GM08714 (cell line): ENCODE measurements around the gene ASPSCR1.
A peak's percentile ranks its signal among the peaks of the same experiment; 100 is the strongest.

ENCODE experiments used
- H3K4me3 ChIP-seq: fragments of 200-500 bp; sonication (Bioruptor generic); 2 replicates; pipeline ENCODE4 v1.5.1; 2014; ENCODE audit warnings: mild to moderate bottlenecking, low read length, inconsistent platforms
- ZNF274 ChIP-seq: IDR thresholded peaks from 2 replicates; pipeline ENCODE4 v1.6.1; 2012; ENCODE audit warnings: mild to moderate bottlenecking, low read depth, low read length

The ASPSCR1 gene

DNA sequence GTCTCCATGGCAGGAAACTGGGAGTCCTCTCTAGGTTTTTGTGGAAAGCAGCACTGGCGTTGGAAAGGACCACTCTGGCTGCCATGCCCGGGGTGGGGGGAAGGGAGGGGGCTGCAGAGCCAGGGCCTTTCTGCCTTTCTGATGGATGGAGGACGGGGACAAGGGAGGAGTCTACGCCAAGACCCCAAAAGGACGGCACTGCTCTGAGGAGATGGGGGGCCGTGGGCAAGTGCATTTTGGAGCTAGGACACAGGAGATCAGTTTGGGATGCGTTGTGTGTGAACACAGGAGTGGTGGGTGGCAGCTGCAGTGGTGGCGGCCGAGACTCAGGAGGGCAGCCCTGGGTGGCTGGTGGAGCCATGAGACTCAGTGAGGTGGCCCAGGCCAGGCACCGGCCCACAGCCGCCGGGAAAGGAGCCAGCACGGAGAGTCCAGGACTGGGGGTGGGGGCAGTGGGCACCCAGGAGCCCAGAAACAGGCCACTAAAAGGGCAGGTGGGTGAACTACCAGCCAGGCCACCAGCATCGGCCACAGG, 43.2 kb downstream of the ASPSCR1 start:
- no peak for TF ChIP-seq ZNF274

DNA sequence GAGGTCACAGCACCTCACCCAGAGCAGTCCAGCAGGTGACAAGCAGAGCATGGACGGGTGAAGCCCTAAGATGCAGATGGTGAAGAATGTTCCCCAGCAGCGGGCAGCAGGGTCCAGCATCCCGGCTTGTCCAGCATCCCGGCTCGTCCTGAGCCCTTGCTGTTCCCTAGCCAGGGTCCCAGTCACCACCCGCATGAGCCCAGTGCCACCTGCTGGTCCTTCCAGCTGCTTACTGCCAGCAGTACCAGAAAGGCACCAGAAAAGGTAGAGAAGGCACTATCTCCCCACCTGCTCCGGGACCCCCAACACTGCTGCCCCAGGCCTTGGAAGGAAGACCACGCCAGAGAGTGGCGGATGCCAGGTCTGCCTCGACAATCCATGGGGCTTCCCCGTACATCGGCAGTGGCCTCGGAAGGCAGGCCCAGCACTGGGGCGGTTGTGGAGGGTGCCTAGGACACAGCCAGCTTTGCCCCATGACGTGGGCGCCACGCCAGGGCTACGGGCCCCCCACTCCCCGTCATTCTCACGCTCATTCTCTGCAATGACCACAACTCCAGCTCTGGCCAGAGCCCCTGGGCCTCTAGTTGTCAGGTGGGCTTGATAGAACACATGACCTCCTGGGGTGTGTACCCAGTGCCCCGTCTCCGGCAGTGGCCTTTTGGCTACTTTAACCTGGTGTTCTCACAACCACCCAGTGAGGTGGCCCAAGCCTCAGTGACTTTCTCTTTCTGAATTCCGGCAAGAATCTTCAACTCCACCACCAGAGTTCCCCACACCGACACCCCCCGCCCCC, 43.9 kb downstream of the ASPSCR1 start:
- TF ChIP-seq ZNF274 = no peak
- peak overlapping the region; percentile 75; the same call in 1 of the 2 replicates for H3K4me3 ChIP-seq

More for the DNA sequence above, 43.2 kb downstream of the ASPSCR1 start:
- no peak overlapping the region for H3K4me3 ChIP-seq

DNA sequence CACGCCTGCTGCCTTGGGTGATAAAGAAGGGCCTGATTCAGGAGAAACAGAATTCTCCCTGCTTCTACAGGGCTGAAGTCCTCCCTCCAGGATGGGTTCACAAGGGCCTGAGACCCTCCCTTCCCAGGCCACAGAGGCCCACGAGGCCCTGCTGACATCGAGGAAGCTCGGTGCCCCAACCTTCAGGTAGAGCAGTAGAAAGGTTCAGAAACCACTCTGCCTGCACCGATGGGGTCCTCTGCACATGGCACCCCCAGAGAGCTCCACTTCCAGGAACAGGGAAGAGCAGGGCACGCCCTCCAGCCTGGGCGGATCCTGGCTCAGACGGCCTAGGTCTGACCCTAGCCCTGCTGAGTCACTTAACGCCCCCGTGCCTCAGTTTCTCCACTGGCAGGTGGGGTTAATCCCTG, 44.5 kb downstream of the ASPSCR1 start:
- peak overlapping the region; percentile 75 for H3K4me3 ChIP-seq
- no peak for TF ChIP-seq ZNF274

DNA sequence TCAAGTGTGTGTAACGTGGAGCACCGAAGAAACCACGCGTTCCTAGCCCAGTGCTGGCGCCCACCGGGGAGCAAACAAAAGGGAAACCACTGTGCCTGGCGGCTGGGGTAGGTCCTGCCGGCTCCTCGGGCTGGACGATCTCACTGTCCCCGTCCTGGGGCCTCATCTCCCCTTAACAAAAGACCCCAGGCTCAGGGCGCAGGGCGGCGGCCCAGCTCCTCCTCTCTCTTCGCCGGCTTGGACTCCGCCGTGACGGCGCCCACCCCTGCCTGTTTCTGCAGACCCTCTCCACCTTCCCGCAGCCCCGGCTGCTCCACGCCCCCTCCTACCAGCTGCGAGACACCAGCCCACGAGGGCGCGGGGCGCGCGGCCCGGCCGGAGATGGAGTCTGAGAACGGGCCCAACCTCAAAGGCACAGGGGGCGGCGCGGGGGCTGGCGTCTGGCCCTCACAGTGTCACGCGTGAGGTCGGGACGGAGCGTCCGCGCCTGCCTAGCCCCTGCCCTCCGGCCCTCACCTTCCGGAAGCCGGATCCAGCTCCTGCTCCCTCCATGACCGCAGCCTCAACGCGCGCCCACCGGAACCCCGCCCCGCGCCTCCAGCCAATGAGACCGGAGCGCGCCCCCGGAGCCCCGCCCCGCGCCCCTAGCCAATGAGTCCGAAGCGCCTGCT, 45.0 kb downstream of the ASPSCR1 start, which contains the start of gene CENPX:
Gene CENPX (minus strand): TSS at position 569 of the 671 bp plus-strand sequence. CDS start 17 bp downstream, at position 552.
- no peak for TF ChIP-seq ZNF274
- peak within 1 kb of the TSS; percentile 78 for H3K4me3 ChIP-seq

DNA sequence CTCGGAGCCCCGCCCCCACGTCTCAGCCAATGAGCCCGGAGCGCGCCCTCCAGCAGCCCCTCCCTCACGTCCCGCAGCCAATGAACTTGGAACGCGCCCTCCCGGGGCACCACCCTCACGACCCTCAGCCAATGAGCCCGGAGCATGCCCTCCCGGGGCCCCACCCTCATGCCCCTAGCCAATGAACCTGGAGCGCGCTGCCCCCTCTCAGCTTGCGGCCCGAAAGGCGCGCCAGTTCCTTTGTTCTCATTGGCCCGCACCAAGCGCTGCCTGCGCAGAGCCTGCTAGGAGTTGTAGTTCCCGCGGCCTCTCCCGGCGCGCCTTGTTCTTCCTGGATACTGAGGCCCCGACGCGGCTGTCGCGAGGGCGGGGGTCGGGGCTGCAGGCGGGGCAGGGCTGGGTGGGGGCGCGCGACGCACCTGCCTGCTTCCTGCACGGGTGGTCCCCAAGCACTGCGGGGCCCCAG, 45.6 kb downstream of the ASPSCR1 start, which contains the start of gene LRRC45:
Gene LRRC45 (plus strand): TSS at position 325 of the 466 bp plus-strand sequence. CDS start 339 bp downstream, outside the sequence.
- H3K4me3 ChIP-seq = peak within 1 kb of the TSS; percentile 78
- TF ChIP-seq ZNF274 = no peak

GRCh38 chr17:82023447-82024241, 46.2 kb downstream of the ASPSCR1 start:
- no peak for TF ChIP-seq ZNF274
- H3K4me3 ChIP-seq = peak overlapping the region; percentile 78

- no peak overlapping the region for H3K4me3 ChIP-seq
- TF ChIP-seq ZNF274 = no peak
These were observed 47.4 kb downstream of the ASPSCR1 start for GRCh38 chr17:82024859-82025258.

DNA sequence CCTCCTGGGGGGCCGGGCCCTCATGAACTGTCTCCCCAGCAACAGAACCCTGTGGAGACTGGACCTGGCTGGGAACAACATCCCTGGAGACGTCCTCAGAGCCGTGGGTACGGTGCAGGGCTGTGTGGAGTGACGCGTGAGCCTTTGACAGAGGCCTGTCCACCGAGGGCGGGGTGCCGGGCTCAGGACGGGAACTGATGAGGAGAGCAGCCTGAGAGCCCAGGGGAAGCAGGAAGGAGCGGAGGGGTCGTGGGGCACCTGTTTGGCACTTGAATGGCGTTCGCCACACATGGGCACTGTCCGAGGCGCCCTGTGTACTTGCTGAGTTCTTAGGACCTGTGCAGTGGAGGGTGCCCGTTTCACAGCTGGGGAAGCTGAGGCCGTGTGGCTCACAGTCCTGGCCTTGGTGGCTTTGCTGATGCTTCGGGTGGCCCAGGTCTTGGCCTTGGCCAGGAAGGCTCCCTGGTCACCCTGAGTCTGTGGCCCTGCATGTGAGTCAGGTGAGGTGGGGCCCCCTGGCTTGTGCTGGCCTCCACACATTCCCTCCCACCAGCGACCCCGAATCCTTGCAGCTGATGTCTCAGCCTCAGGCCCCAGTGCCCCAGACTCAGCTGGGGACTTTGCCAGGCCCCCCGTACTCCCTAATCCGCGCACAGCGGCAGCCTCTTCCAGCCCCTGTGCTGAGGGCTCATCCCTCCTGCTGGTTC, 48.1 kb downstream of the ASPSCR1 start:
- TF ChIP-seq ZNF274 = no peak
- no peak overlapping the region for H3K4me3 ChIP-seq

DNA sequence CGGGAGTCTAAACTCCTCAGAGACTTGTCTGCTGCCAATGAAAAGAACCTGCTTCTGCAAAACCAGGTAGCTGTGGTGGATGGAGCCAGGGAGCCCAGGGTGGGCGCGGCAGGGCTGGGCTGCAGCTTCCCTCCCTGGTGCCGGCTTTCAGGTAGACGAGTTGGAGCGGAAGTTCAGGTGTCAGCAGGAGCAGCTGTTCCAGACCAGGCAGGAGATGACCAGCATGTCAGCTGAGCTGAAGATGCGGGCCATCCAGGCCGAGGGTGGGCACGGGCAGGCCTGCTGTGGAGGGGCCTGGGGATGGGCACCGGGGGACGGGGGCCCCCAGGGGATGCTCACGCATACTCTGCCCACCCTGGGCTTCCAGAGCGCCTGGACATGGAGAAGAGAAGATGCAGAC, 50.8 kb downstream of the ASPSCR1 start:
- TF ChIP-seq ZNF274 = no peak
- H3K4me3 ChIP-seq = no peak overlapping the region

GRCh38 chr17:82028966-82029365, 51.5 kb downstream of the ASPSCR1 start:
- H3K4me3 ChIP-seq = no peak overlapping the region
- no peak for TF ChIP-seq ZNF274

GRCh38 chr17:82029391-82029790, 52.0 kb downstream of the ASPSCR1 start:
- no peak for TF ChIP-seq ZNF274
- no peak overlapping the region for H3K4me3 ChIP-seq

DNA sequence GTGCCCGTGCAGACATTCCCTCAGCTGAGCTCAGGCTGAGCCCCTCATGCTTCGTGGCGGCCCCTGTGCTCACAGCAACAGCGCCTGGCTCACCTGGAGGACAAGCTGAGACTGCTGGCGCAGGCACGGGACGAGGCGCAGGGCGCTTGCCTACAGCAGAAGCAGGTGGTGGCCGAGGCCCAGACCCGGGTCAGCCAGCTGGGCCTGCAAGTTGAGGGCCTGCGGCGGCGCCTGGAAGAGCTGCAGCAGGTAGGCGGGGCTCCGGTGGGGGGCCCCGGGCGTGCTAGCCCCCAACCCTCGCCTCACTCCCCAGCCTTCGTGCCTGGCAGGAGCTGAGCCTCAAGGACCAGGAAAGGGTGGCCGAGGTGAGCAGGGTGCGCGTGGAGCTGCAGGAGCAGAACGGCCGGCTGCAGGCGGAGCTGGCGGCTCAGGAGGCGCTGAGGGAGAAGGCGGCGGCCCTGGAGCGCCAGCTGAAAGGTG, 52.6 kb downstream of the ASPSCR1 start:
- TF ChIP-seq ZNF274 = no peak
- H3K4me3 ChIP-seq = no peak overlapping the region

DNA sequence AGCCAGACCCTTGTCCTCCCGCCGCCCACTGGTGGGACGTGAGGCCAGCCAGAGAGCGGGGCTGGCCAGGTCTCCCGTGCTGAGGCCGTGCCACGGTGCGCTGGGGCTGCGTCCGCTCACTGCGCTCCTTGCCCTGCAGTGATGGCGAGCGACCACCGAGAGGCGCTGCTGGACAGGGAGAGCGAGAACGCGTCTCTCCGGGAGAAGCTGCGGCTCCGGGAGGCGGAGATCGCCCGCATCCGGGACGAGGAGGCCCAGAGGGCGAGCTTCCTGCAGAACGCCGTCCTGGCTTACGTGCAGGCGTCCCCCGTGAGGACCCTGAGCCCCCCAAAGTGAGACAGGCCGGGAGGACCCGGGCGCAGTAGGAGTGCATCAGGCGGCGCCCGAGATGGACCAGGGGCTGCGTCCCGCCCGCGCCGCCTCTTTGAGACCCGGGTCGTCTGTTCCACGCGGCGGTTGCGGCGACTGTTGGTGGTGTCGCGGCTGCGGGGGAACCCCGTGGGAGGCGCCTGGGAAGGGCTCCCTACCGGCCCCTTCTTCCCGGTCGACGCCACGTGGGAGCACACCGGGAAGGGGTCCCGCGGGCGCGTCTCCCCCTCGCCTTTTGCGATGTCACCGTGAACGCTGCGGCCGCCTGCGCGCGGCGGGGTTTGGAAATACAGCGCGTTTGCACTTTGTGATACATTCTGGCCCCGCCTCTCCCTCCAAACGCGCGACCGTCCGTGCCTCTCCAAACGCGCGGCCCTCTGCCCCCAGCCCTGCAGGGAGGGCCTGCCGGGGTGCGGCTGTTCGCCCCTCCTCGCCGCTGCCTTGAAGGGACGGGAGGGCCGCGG, 53.3 kb downstream of the ASPSCR1 start:
- no peak for TF ChIP-seq ZNF274
- peak overlapping the region; percentile 46; the same call in 1 of the 2 replicates for H3K4me3 ChIP-seq
